Lower leg skin (tissue), 4 donors: Measurements from ENCODE around the gene CTPS1. TPM values are rescaled to one million over a fixed set of nuclear protein-coding genes. Genes with fewer than 3 reads are reported as not detected.
A peak's percentile ranks its signal among the peaks of the same experiment; 100 is the strongest.

ENCODE experiments used
- DNase-seq, 2 donors: peaks; one replicate each; pipeline ENCODE4 v3.0.0-alpha.2; 2019; ENCODE audit warnings: low spot score in 2 of 2
- H3K4me3 ChIP-seq: fragments of 200-600 bp; sonication (generic); 2 replicates; pipeline ENCODE4 v1.5.1; 2017; ENCODE audit warnings: mild to moderate bottlenecking, low read depth; ENCODE audit not compliant: poor library complexity, severe bottlenecking
- CTCF ChIP-seq, 3 donors: fragments of 450-650 bp; IDR thresholded peaks; one replicate each; pipeline ENCODE4 v1.5.1; 2016; ENCODE audit warnings: antibody characterized with exemption in 3 of 3, mild to moderate bottlenecking in 3 of 3, moderate library complexity in 2 of 3
- POLR2A ChIP-seq, 2 donors: fragments of 450-650 bp; IDR thresholded peaks; one replicate each; pipeline ENCODE4 v1.6.1; 2016 to 2017; ENCODE audit warnings: antibody characterized with exemption in 2 of 2, mild to moderate bottlenecking in 1 of 2, moderate library complexity in 1 of 2
- WGBS, 2 donors: methylation state at CpG; one replicate each; pipeline ENCODE4 v1.1.5; 2018; 5-methylcytosine and 5-hydroxymethylcytosine counted together
- intact Hi-C: fragments of 100-400 bp; cut with DNase I; formaldehyde crosslinking; loops from one replicate; pipeline ENCODE4 v1.15.0; 2023; ENCODE audit warnings: low total_unique reads
- total RNA-seq, 4 donors: library from RNA; depleted of rRNA; stranded (reverse); fragments of >200 nt; gene quantifications; one replicate each; pipeline ENCODE4 v1.1.0, GENCODE V29; 2016

CTPS1 gene
- total RNA-seq, 4 donors from 2014 or later, result 7.7 to 23.3 (median 8.9) TPM

- intact Hi-C loops, result no loop called here
- DNase-seq, result peak in 1 of 2 donors; percentile 68
- no peak overlapping the region for H3K4me3 ChIP-seq
- no peak for TF ChIP-seq POLR2A (IDR thresholded peaks at IDR 0.05)
- no peak for TF ChIP-seq CTCF (IDR thresholded peaks at IDR 0.05)
- WGBS, 2 donors, result 88 to 96% methylated on average over 3 of the region's 3 CpGs
Measured at GRCh38 chr1:41041614-41042270, 62.2 kb downstream of the CTPS1 start.

- 50 to 53% methylated on average over 2 of the region's 2 CpGs for WGBS, 2 donors
- intact Hi-C loops, result no loop called here
- no peak overlapping the region for H3K4me3 ChIP-seq
- no peak for TF ChIP-seq POLR2A (IDR thresholded peaks at IDR 0.05)
- no peak for TF ChIP-seq CTCF (IDR thresholded peaks at IDR 0.05)
- peak in 1 of 2 donors; percentile 48 for DNase-seq
Measured at GRCh38 chr1:41044187-41044586, 64.7 kb downstream of the CTPS1 start.

- peak; percentile 80 to 88 for DNase-seq
- intact Hi-C loops, result no loop called here
- no peak for TF ChIP-seq CTCF (IDR thresholded peaks at IDR 0.05)
- TF ChIP-seq POLR2A (IDR thresholded peaks at IDR 0.05), result no peak
- WGBS, 2 donors, result 15 to 29% methylated on average over 5 of the region's 5 CpGs
- no peak overlapping the region for H3K4me3 ChIP-seq
Measured at GRCh38 chr1:41045740-41046139, 66.2 kb downstream of the CTPS1 start.

GRCh38 chr1:41046347-41046775 lies 66.9 kb downstream of the CTPS1 start:
- intact Hi-C loops, result no loop called here
- TF ChIP-seq POLR2A (IDR thresholded peaks at IDR 0.05), result no peak
- no peak for TF ChIP-seq CTCF (IDR thresholded peaks at IDR 0.05)
- H3K4me3 ChIP-seq, result no peak overlapping the region
- DNase-seq, result peak in 1 of 2 donors; percentile 27
- 50 to 62% methylated on average over 10 of the region's 10 CpGs for WGBS, 2 donors

GRCh38 chr1:41048540-41048939 lies 69.0 kb downstream of the CTPS1 start:
- 91% methylated on average over 3 of the region's 3 CpGs for WGBS, 2 donors
- DNase-seq, result no peak
- H3K4me3 ChIP-seq, result no peak overlapping the region
- intact Hi-C loops, result no loop called here
- no peak for TF ChIP-seq CTCF (IDR thresholded peaks at IDR 0.05)

- no peak overlapping the region for H3K4me3 ChIP-seq
- no peak for TF ChIP-seq CTCF (IDR thresholded peaks at IDR 0.05)
- no peak for TF ChIP-seq POLR2A (IDR thresholded peaks at IDR 0.05)
- no peak for DNase-seq
- WGBS, 2 donors, result 89 to 98% methylated on average over 1 of the region's 1 CpG
- intact Hi-C loops, result no loop called here
Measured at GRCh38 chr1:41051022-41051421, 71.5 kb downstream of the CTPS1 start.
